RWPE2 (cell line): ENCODE data around the gene HOXD3.

Experiments
- ATAC-seq: fragments of 200-7000 bp; cut with Tn5 transposase; 3 replicates; pipeline ENCODE4 v1.9.1; 2021; ENCODE audit warnings: low read depth
- DNase-seq: peaks from one replicate; pipeline ENCODE4 v3.0.0-alpha.2; 2020; ENCODE audit warnings: low spot score
- H3K27ac ChIP-seq: fragments of 450-650 bp; 2 replicates; pipeline ENCODE4 v1.5.1; 2017; ENCODE audit warnings: mild to moderate bottlenecking; ENCODE audit not compliant: poor library complexity, severe bottlenecking
- H3K27me3 ChIP-seq: fragments of 250-450 bp; sonication (Bioruptor Pico); 2 replicates; pipeline ENCODE4 v1.5.1; 2021; ENCODE audit warnings: mild to moderate bottlenecking, moderate library complexity; ENCODE audit not compliant: insufficient read depth, poor library complexity, severe bottlenecking
- H3K36me3 ChIP-seq: fragments of 250-450 bp; sonication (Bioruptor Pico); 2 replicates; pipeline ENCODE4 v1.5.1; 2020; ENCODE audit warnings: low read depth, mild to moderate bottlenecking, moderate library complexity
- H3K4me1 ChIP-seq: fragments of 250-450 bp; sonication (Bioruptor Pico); 2 replicates; pipeline ENCODE4 v1.5.1; 2021; ENCODE audit warnings: mild to moderate bottlenecking, moderate library complexity; ENCODE audit not compliant: insufficient read depth, poor library complexity, severe bottlenecking
- H3K4me3 ChIP-seq: fragments of 250-450 bp; sonication (Bioruptor Pico); 2 replicates; pipeline ENCODE4 v1.5.1; 2021; ENCODE audit warnings: mild to moderate bottlenecking, moderate library complexity; ENCODE audit not compliant: severe bottlenecking
- H3K9me3 ChIP-seq: fragments of 250-450 bp; sonication (Bioruptor Pico); 2 replicates; pipeline ENCODE4 v1.5.1; 2021; ENCODE audit warnings: mild to moderate bottlenecking, moderate library complexity; ENCODE audit not compliant: severe bottlenecking
- CTCF ChIP-seq: fragments of 450-650 bp; IDR thresholded peaks from one replicate; pipeline ENCODE4 v1.5.1; 2017; ENCODE audit warnings: mild to moderate bottlenecking, moderate library complexity; ENCODE audit not compliant: poor library complexity, severe bottlenecking

HOXD3 gene

GRCh38 chr2:176110415-176111308 is 46.4 kb upstream of the HOXD3 start:
- Histone ChIP-seq H3K27ac (no peak overlapping the region), H3K27me3 (no peaks in the 10 kb centered on the region), H3K36me3 (peaks cover 33% of the 10 kb centered on the region), H3K4me3 (no peak overlapping the region), H3K9me3 (no peaks in the 10 kb centered on the region), H3K4me1 (peaks cover 5% of the 10 kb centered on the region)
- ATAC-seq (no peak), DNase-seq (no peak)
- no peak for TF ChIP-seq CTCF

- TF ChIP-seq CTCF, result peak; percentile 89
- DNase-seq (no peak), ATAC-seq (0 out of 3 replicates have a peak, but pooled peaks have one; percentile 6)
- H3K27ac ChIP-seq, result no peak overlapping the region
- peaks cover 33% of the 10 kb centered on the region for H3K36me3 ChIP-seq
- H3K4me1 ChIP-seq, result peaks cover 6% of the 10 kb centered on the region
- H3K9me3 ChIP-seq, result no peaks in the 10 kb centered on the region
- H3K4me3 ChIP-seq, result no peak overlapping the region
- H3K27me3 ChIP-seq, result no peaks in the 10 kb centered on the region
These were observed 45.8 kb upstream of the HOXD3 start for GRCh38 chr2:176111309-176111663.

GRCh38 chr2:176111846-176112374 is 45.2 kb upstream of the HOXD3 start:
- TF ChIP-seq CTCF, result no peak
- no peaks in the 10 kb centered on the region for H3K27me3 ChIP-seq
- no peaks in the 10 kb centered on the region for H3K9me3 ChIP-seq
- no peak overlapping the region for H3K27ac ChIP-seq
- peaks cover 6% of the 10 kb centered on the region for H3K4me1 ChIP-seq
- DNase-seq, result no peak
- ATAC-seq, result no peak
- peaks cover 36% of the 10 kb centered on the region for H3K36me3 ChIP-seq
- H3K4me3 ChIP-seq, result no peak overlapping the region

GRCh38 chr2:176112375-176113302 is 44.5 kb upstream of the HOXD3 start:
- Histone ChIP-seq H3K9me3 (no peaks in the 10 kb centered on the region), H3K4me1 (peaks cover 6% of the 10 kb centered on the region), H3K27ac (peak overlapping the region; percentile 22), H3K36me3 (peaks cover 43% of the 10 kb centered on the region), H3K27me3 (no peaks in the 10 kb centered on the region), H3K4me3 (no peak overlapping the region)
- no peak for TF ChIP-seq CTCF
- DNase-seq (no peak), ATAC-seq (no peak)
